AG04450 (cell line): ENCODE results near the gene THEMIS2. TPM values are rescaled to one million over a fixed set of nuclear protein-coding genes. Genes with fewer than 3 reads are reported as not detected.
"Not testable (repeated sequence)": the region's sequence is repeated elsewhere in the genome, so short reads cannot be mapped to it uniquely, and the experiment has no call there.

Experiments
- CTCF ChIA-PET: fragments of 300-600, 350-600 bp; formaldehyde crosslinking; extraction: SDS; loops from one replicate; lab custom pipeline; 2022; ENCODE audit warnings: antibody characterized with exemption, inconsistent platforms; lab: Charles Lee
- POLR2A ChIA-PET: fragments of 350-600 bp; formaldehyde crosslinking; extraction: SDS; loops from one replicate; lab custom pipeline; 2021; ENCODE audit warnings: antibody characterized with exemption, inconsistent platforms; lab: Yijun Ruan, JAX
- DNase-seq: peaks from one replicate; pipeline ENCODE4 v3.0.0-alpha.2; 2011; ENCODE audit warnings: low read depth, low spot score
- H3K27ac ChIP-seq: one replicate; pipeline ENCODE4 v1.5.1; 2012; ENCODE audit warnings: low read depth, low read length, control low read depth
- H3K27me3 ChIP-seq: one replicate; pipeline ENCODE4 v1.6.0; 2012; ENCODE audit warnings: low read length; ENCODE audit not compliant: control insufficient read depth, insufficient read depth
- H3K4me3 ChIP-seq: 2 replicates; pipeline ENCODE4 v1.5.1; 2011; ENCODE audit warnings: mild to moderate bottlenecking, low read depth, low read length, control low read depth
- H3K9me3 ChIP-seq: 2 replicates; pipeline ENCODE4 v1.5.1; 2012; ENCODE audit warnings: low read length; ENCODE audit not compliant: control insufficient read depth, insufficient read depth
- CTCF ChIP-seq: IDR thresholded peaks from 2 replicates; pipeline ENCODE4 v1.5.1; 2011; ENCODE audit warnings: low read depth, low read length, control low read depth, inconsistent platforms
- polyA minus RNA-seq: library from RNA; depleted of rRNA, polyadenylated mRNA; stranded (reverse); fragments of >200 nt; gene quantifications from 2 replicates; pipeline ENCODE4 v1.2.3, GENCODE V29; 2011; rRNA and poly(A)+ RNA removed
- polyA plus RNA-seq: library from polyadenylated mRNA; depleted of rRNA; stranded (reverse); fragments of >200 nt; gene quantifications from 2 replicates; pipeline ENCODE4 v1.2.3, GENCODE V29; 2011; rRNA removed

Gene THEMIS2
- 13.0 and 14.1 TPM in 2 replicates for polyA plus RNA-seq
- polyA minus RNA-seq, result 10.2 and 12.6 TPM in 2 replicates

- CTCF ChIA-PET, result interaction anchor here (1.0 kb wide), 1 partner anchor 14 kb away, joined by 3 read pairs; no protein-coding TSS in a partner anchor
Measured at GRCh38 chr1:27872059-27872801, at the start of gene THEMIS2. THEMIS2 (plus strand) TSS chr1:27872544; CDS start chr1:27872572, 28 bp downstream.

GRCh38 chr1:27823784-27824183 lies 48.6 kb upstream of the THEMIS2 start:
- no peak for TF ChIP-seq CTCF
- Histone ChIP-seq H3K4me3 (no peak overlapping the region), H3K27ac (no peak overlapping the region), H3K27me3 (no peaks in the 10 kb centered on the region), H3K9me3 (no peaks in the 10 kb centered on the region)
- ChIA-PET POLR2A (no interaction called here), CTCF (interaction anchor here (0.9 kb wide), 1 partner anchor 34 kb away, joined by 3 read pairs; no protein-coding TSS in a partner anchor)
- DNase-seq, result no peak

More at GRCh38 chr1:27872059-27872801, at the start of gene THEMIS2:
- no peak for TF ChIP-seq CTCF
- H3K27me3 ChIP-seq, result no peaks in the 10 kb centered on the region
- DNase-seq, result no peak
- H3K9me3 ChIP-seq, result no peaks in the 10 kb centered on the region; the same call in 1 of the 2 replicates
- no peak within 1 kb of the TSS for H3K27ac ChIP-seq
- H3K4me3 ChIP-seq, result peak within 1 kb of the TSS; percentile 75
- POLR2A ChIA-PET, result no interaction called here

- CTCF ChIA-PET, result no interaction called here
- no peak for DNase-seq
- no peak overlapping the region for H3K27ac ChIP-seq
- H3K4me3 ChIP-seq, result no peak overlapping the region
- POLR2A ChIA-PET, result interaction anchor here (0.7 kb wide), 1 partner anchor 681 kb away, joined by 7 read pairs; the partner anchor contains the start of gene RCC1
- TF ChIP-seq CTCF, result no peak
- no peaks in the 10 kb centered on the region for H3K9me3 ChIP-seq
- no peaks in the 10 kb centered on the region for H3K27me3 ChIP-seq
Measured at GRCh38 chr1:27824411-27824810, 47.9 kb upstream of the THEMIS2 start.

GRCh38 chr1:27829339-27829960 lies 42.9 kb upstream of the THEMIS2 start:
- H3K4me3 ChIP-seq, H3K9me3 ChIP-seq, DNase-seq, H3K27ac ChIP-seq, H3K27me3 ChIP-seq: not testable (repeated sequence)
- ChIA-PET POLR2A (interaction anchor here (0.6 kb wide), 1 partner anchor 263 kb away, joined by 5 read pairs; no protein-coding TSS in a partner anchor), CTCF (interaction anchor here (0.6 to 1.5 kb wide), 2 partner anchors 160 to 332 kb away, joined by 3 to 5 read pairs; no protein-coding TSS in a partner anchor)

GRCh38 chr1:27830621-27831440 lies 41.5 kb upstream of the THEMIS2 start, which contains the start of gene PPP1R8:
PPP1R8 (plus strand) TSS chr1:27830782; CDS start chr1:27830836, 54 bp downstream.
- H3K4me3 ChIP-seq, result peak within 1 kb of the TSS; percentile 93
- peak within 1 kb of the TSS; percentile 85 for H3K27ac ChIP-seq
- POLR2A ChIA-PET, result interaction anchor here (0.5 to 1.9 kb wide), 16 partner anchors 9 to 611 kb away, joined by 3 to 27 read pairs (median 3); partner anchors contain the start of genes FAM76A and STX12
- CTCF ChIA-PET, result interaction anchor here (0.6 to 1.5 kb wide), 4 partner anchors 105 to 902 kb away, joined by 3 to 5 read pairs (median 3); partner anchors contain the start of gene FAM76A
- H3K27me3 ChIP-seq, result no peaks in the 10 kb centered on the region
- peak; percentile 83 for DNase-seq
- no peak for TF ChIP-seq CTCF
- peaks cover 6% of the 10 kb centered on the region; the same call in 1 of the 2 replicates for H3K9me3 ChIP-seq
